H1 (cell line): ENCODE measurements around the gene PPM1F.

Source experiments
- CBX5 ChIP-seq: fragments of 300-800, 300-1000 bp; sonication (generic); IDR thresholded peaks from 2 replicates; pipeline ENCODE4 v1.7.1; 2016; ENCODE audit warnings: antibody characterized with exemption, low read length, low read depth
- CHD2 ChIP-seq: IDR thresholded peaks from 2 replicates; pipeline ENCODE4 v1.6.1; 2012; ENCODE audit warnings: low read length, improper control_type of control experiment
- EZH2 ChIP-seq: fragments of 200-600 bp; sonication (generic); IDR thresholded peaks from 2 replicates; pipeline ENCODE4 v1.7.1; 2012; ENCODE audit warnings: low read depth, mild to moderate bottlenecking, moderate library complexity, low read length, inconsistent platforms; ENCODE audit not compliant: severe bottlenecking
- GABPA ChIP-seq: IDR thresholded peaks from 2 replicates; pipeline ENCODE4 v1.6.1; 2011; ENCODE audit warnings: mild to moderate bottlenecking, low read length, moderate library complexity, borderline replicate concordance; ENCODE audit not compliant: insufficient read depth
- JUND ChIP-seq: IDR thresholded peaks from 2 replicates; pipeline ENCODE4 v1.6.1; 2011; ENCODE audit warnings: mild to moderate bottlenecking, improper control_type of control experiment, low read length
- KDM4A ChIP-seq: IDR thresholded peaks from one replicate; pipeline ENCODE4 v1.7.1; 2012; ENCODE audit warnings: low read depth, mild to moderate bottlenecking, moderate library complexity, low read length, inconsistent platforms; ENCODE audit not compliant: severe bottlenecking
- PHF8 ChIP-seq: fragments of 200-600 bp; sonication (generic); conservative IDR thresholded peaks from 2 replicates; pipeline ENCODE4 v1.7.1; 2012; ENCODE audit warnings: low read depth, mild to moderate bottlenecking, inconsistent platforms, low read length, moderate library complexity
- POLR2A ChIP-seq, 2 experiments: IDR thresholded peaks; 1 replicate in 1 of 2; 2 replicates in 1 of 2; pipeline ENCODE4 v1.6.1; 2011; ENCODE audit warnings: low read depth in 2 of 2, low read length in 2 of 2, mild to moderate bottlenecking in 2 of 2; ENCODE audit errors: control extremely low read depth in 1 of 2
- POLR2AphosphoS5 ChIP-seq: IDR thresholded peaks from 2 replicates; pipeline ENCODE4 v1.6.1; 2011; ENCODE audit warnings: low read depth, low read length
- TBP ChIP-seq: IDR thresholded peaks from 2 replicates; pipeline ENCODE4 v1.6.1; 2011; ENCODE audit warnings: low read depth, low read length, improper control_type of control experiment
- TF ChIP-seq, protein P1 (sequence below): IDR thresholded peaks from 2 replicates; pipeline ENCODE4 v1.6.1; 2012; ENCODE audit warnings: inconsistent platforms
- TF ChIP-seq, protein P2 (sequence below), 3 experiments: IDR thresholded peaks; 1 replicate in 2 of 3; 2 replicates in 1 of 3; pipeline versions ENCODE4 v1.5.1 to v1.6.1; 2011; ENCODE audit warnings: low read length in 3 of 3, mild to moderate bottlenecking in 3 of 3, inconsistent platforms in 2 of 3, low read depth in 1 of 3, moderate library complexity in 1 of 3; ENCODE audit not compliant: insufficient read depth in 1 of 3; ENCODE audit errors: control extremely low read depth in 1 of 3

DNA sequence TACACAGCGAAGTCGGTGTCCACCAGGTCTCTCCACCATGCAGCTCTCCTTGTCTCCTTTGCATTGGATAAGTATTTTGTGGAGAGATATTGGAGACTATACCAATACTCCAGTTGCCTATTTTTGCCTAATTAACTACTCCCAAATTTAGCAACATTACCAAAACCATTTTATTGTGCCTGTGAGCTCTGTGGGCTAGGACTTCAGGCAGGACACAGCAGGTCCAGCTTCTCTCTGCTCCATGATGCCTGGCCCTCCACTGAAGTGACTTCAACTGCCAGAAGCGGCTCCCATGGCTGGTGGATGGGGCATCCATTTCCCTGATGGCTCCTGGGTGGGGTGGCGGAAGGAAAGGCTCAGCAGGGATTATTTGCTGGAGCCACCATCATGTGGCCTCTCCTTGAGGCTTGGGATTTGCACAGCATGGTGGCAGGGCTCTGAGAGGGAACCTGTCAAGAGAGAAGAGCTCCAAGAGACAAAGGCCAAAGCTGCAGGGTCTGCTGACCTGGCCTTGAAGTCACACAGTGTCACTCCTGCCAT lies 48.3 kb downstream of the PPM1F start:
- TF ChIP-seq, protein P1, sequence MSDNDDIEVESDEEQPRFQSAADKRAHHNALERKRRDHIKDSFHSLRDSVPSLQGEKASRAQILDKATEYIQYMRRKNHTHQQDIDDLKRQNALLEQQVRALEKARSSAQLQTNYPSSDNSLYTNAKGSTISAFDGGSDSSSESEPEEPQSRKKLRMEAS: no peak
- TF ChIP-seq, protein P2, sequence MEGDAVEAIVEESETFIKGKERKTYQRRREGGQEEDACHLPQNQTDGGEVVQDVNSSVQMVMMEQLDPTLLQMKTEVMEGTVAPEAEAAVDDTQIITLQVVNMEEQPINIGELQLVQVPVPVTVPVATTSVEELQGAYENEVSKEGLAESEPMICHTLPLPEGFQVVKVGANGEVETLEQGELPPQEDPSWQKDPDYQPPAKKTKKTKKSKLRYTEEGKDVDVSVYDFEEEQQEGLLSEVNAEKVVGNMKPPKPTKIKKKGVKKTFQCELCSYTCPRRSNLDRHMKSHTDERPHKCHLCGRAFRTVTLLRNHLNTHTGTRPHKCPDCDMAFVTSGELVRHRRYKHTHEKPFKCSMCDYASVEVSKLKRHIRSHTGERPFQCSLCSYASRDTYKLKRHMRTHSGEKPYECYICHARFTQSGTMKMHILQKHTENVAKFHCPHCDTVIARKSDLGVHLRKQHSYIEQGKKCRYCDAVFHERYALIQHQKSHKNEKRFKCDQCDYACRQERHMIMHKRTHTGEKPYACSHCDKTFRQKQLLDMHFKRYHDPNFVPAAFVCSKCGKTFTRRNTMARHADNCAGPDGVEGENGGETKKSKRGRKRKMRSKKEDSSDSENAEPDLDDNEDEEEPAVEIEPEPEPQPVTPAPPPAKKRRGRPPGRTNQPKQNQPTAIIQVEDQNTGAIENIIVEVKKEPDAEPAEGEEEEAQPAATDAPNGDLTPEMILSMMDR (IDR thresholded peaks at IDR 0.05; ENCODE audit: control extremely low read depth in 1 of 3, insufficient read depth in 1 of 3, low read depth in 1 of 3, low read length in 3 of 3): no peak
- no peak for TF ChIP-seq KDM4A
- no peak for TF ChIP-seq EZH2
- no peak for TF ChIP-seq CBX5
- no peak for TF ChIP-seq GABPA
- TF ChIP-seq POLR2AphosphoS5: no peak
- TF ChIP-seq PHF8: no peak
- no peak for TF ChIP-seq CHD2
- no peak for TF ChIP-seq JUND
- TF ChIP-seq TBP: no peak
- no peak for TF ChIP-seq POLR2A (IDR thresholded peaks at IDR 0.05; ENCODE audit: control extremely low read depth in 1 of 2, low read depth in 2 of 2, low read length in 2 of 2)
